Sigmoid colon (tissue), 7 donors: ENCODE measurements around the gene DTNA. TPM values are rescaled to one million over a fixed set of nuclear protein-coding genes. Genes with fewer than 3 reads are reported as not detected.

Source experiments
- DNase-seq: peaks from one replicate; pipeline ENCODE4 v3.0.0-alpha.2; 2019
- H3K27ac ChIP-seq, 4 donors: fragments of 200-600 bp; sonication (generic); one replicate each; pipeline ENCODE4 v1.5.1; 2016 to 2019; ENCODE audit warnings: mild to moderate bottlenecking in 1 of 4
- H3K27me3 ChIP-seq, 3 donors: fragments of 200-600 bp; sonication (generic); one replicate each; pipeline ENCODE4 v1.5.1; 2019; ENCODE audit warnings: mild to moderate bottlenecking in 1 of 3
- H3K36me3 ChIP-seq, 4 donors: fragments of 200-600 bp; sonication (generic); one replicate each; pipeline ENCODE4 v1.5.1; 2016 to 2019
- H3K4me1 ChIP-seq, 4 donors: fragments of 200-600 bp; sonication (generic); one replicate each; pipeline ENCODE4 v1.5.1; 2017 to 2019
- H3K4me3 ChIP-seq, 4 donors: fragments of 200-600 bp; sonication (generic); one replicate each; pipeline ENCODE4 v1.5.1; 2017 to 2019; ENCODE audit warnings: mild to moderate bottlenecking in 2 of 4, moderate library complexity in 1 of 4
- H3K9me3 ChIP-seq, 4 donors: fragments of 200-600 bp in 3 of 4; sonication (generic) in 3 of 4; one replicate each; pipeline versions ENCODE4 v1.5.1 to v1.6.1; 2013 to 2019
- CTCF ChIP-seq, 4 experiments: fragments of 450-650 bp in 3 of 4; fragments of 200-600 bp in 1 of 4; IDR thresholded peaks; one replicate each; pipeline ENCODE4 v1.5.1; 2016 to 2019; ENCODE audit warnings: antibody characterized with exemption in 4 of 4, mild to moderate bottlenecking in 3 of 4, moderate library complexity in 2 of 4
- EP300 ChIP-seq, 4 donors: sonication (generic); formaldehyde crosslinking; IDR thresholded peaks; one replicate each; pipeline ENCODE4 v1.6.1; 2017; ENCODE audit warnings: antibody characterized with exemption in 4 of 4
- POLR2A ChIP-seq, 2 donors: fragments of 450-650 bp; IDR thresholded peaks; one replicate each; pipeline ENCODE4 v1.6.1; 2016; ENCODE audit warnings: antibody characterized with exemption in 2 of 2, mild to moderate bottlenecking in 2 of 2, moderate library complexity in 2 of 2
- POLR2AphosphoS5 ChIP-seq, 4 donors: sonication (generic); formaldehyde crosslinking; IDR thresholded peaks; one replicate each; pipeline ENCODE4 v1.6.1; 2017; ENCODE audit warnings: antibody characterized with exemption in 4 of 4
- WGBS, 2 donors: extraction: QIAGEN DNeasy Blood & Tissue Kit; methylation state at CpG; one replicate each; pipeline ENCODE4 v1.1.7; 2013; 5-methylcytosine and 5-hydroxymethylcytosine counted together
- intact Hi-C: fragments of 100-400 bp; cut with DNase I; formaldehyde crosslinking; loops from one replicate; pipeline ENCODE4 v1.15.1; 2023
- polyA plus RNA-seq, 3 donors: library from polyadenylated mRNA; stranded (reverse); fragments of 200-250 nt; gene quantifications; one replicate each; pipeline ENCODE4 v1.2.3, GENCODE V29; 2013
- total RNA-seq, 4 donors: library from RNA; depleted of rRNA; stranded (reverse); fragments of >200 nt; gene quantifications; one replicate each; pipeline ENCODE4 v1.1.0, GENCODE V29; 2016
- donor health status: healthy with polysubstance abuse.
- donor health status: Bipolar disorder and iron deficiency.
- donor health status: healthy.

DTNA gene
- total and polyA plus RNA-seq, 7 donors, result 1.4 to 140 (median 71.9) TPM

- peaks cover 0 to 9% (median 3%) of the 10 kb centered on the region in 4 donors for H3K36me3 ChIP-seq
- intact Hi-C loops, result no loop called here
- H3K9me3 ChIP-seq, result no peaks in the 10 kb centered on the region
- no peaks in the 10 kb centered on the region for H3K4me1 ChIP-seq
- no peak overlapping the region for H3K4me3 ChIP-seq
- no peaks in the 10 kb centered on the region for H3K27me3 ChIP-seq
- TF ChIP-seq EP300 (IDR thresholded peaks at IDR 0.05) (no peak), POLR2A (IDR thresholded peaks at IDR 0.05) (no peak), POLR2AphosphoS5 (IDR thresholded peaks at IDR 0.05) (no peak), CTCF (IDR thresholded peaks at IDR 0.05) (no peak)
- WGBS, 2 donors, result 91 to 95% methylated on average over 1 of the region's 1 CpG
- no peak overlapping the region for H3K27ac ChIP-seq
- no peak for DNase-seq
Measured at GRCh38 chr18:34844072-34844471, 134.0 kb downstream of the DTNA start.

DNA sequence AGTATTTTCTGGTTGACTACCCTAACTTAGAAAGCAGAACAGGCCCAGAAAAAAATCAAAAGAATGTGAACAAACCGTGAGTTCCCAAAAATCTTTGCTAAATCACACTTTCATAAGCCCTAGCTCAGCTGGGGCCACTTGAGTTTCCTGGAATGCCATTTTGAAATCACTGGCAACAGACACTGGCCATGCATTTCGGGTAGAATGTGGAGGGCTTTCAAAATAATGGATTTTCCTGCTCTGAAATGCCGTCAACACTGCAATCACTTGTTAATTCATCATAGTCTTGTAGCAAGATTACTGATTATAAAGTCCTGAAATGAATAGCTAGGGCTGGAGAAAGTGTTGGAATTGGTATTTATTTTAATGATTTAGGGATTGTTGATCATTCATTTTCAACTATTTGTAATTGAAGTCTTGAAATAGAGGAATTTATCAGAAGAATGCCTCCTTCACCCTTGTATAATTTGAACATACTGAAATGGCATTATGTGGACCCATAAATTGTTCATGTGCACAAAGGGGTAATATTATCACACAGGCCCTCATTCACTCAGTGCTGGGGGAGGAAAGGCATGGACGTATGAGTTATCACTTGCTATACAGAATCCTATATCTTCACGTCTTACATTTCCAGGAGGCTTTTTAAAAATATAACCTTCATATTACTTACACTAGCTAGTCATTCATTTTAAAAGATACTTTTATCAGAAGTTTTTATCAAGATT is 134.8 kb downstream of the DTNA start:
- Histone ChIP-seq H3K36me3 (peaks cover 0 to 9% (median 6%) of the 10 kb centered on the region in 4 donors), H3K9me3 (no peaks in the 10 kb centered on the region), H3K27ac (no peak overlapping the region), H3K27me3 (no peaks in the 10 kb centered on the region), H3K4me1 (no peaks in the 10 kb centered on the region), H3K4me3 (no peak overlapping the region)
- intact Hi-C loops, result no loop called here
- no peak for DNase-seq
- 77 to 92% methylated on average over 5 of the region's 5 CpGs for WGBS, 2 donors
- TF ChIP-seq CTCF (IDR thresholded peaks at IDR 0.05) (no peak), POLR2AphosphoS5 (IDR thresholded peaks at IDR 0.05) (no peak), POLR2A (IDR thresholded peaks at IDR 0.05) (no peak), EP300 (IDR thresholded peaks at IDR 0.05) (no peak)

GRCh38 chr18:34847408-34847807 is 137.3 kb downstream of the DTNA start:
- Histone ChIP-seq H3K36me3 (peaks cover 0 to 21% (median 14%) of the 10 kb centered on the region in 4 donors), H3K4me3 (no peak overlapping the region), H3K9me3 (no peaks in the 10 kb centered on the region), H3K27ac (no peak overlapping the region), H3K4me1 (no peaks in the 10 kb centered on the region), H3K27me3 (no peaks in the 10 kb centered on the region)
- intact Hi-C loops, result no loop called here
- no peak for TF ChIP-seq POLR2AphosphoS5 (IDR thresholded peaks at IDR 0.05)
- TF ChIP-seq POLR2A (IDR thresholded peaks at IDR 0.05), result no peak
- TF ChIP-seq CTCF (IDR thresholded peaks at IDR 0.05), result no peak
- no peak for TF ChIP-seq EP300 (IDR thresholded peaks at IDR 0.05)
- DNase-seq, result no peak

- H3K27me3 ChIP-seq, result no peaks in the 10 kb centered on the region
- intact Hi-C loops, result no loop called here
- no peaks in the 10 kb centered on the region for H3K4me1 ChIP-seq
- DNase-seq, result no peak
- 78 to 79% methylated on average over 5 of the region's 5 CpGs for WGBS, 2 donors
- peaks cover 0 to 25% (median 16%) of the 10 kb centered on the region in 4 donors for H3K36me3 ChIP-seq
- no peak overlapping the region for H3K4me3 ChIP-seq
- TF ChIP-seq POLR2AphosphoS5 (IDR thresholded peaks at IDR 0.05) (no peak), POLR2A (IDR thresholded peaks at IDR 0.05) (no peak), CTCF (IDR thresholded peaks at IDR 0.05) (no peak), EP300 (IDR thresholded peaks at IDR 0.05) (no peak)
- H3K27ac ChIP-seq, result no peak overlapping the region
- H3K9me3 ChIP-seq, result no peaks in the 10 kb centered on the region
Measured at GRCh38 chr18:34848156-34848555, 138.1 kb downstream of the DTNA start.

GRCh38 chr18:34848695-34849094 is 138.6 kb downstream of the DTNA start:
- Histone ChIP-seq H3K27ac (no peak overlapping the region), H3K4me1 (no peaks in the 10 kb centered on the region), H3K4me3 (no peak overlapping the region), H3K27me3 (no peaks in the 10 kb centered on the region), H3K36me3 (peaks cover 0 to 29% (median 16%) of the 10 kb centered on the region in 4 donors), H3K9me3 (no peaks in the 10 kb centered on the region)
- intact Hi-C loops, result no loop called here
- no peak for DNase-seq
- 89 to 93% methylated on average over 3 of the region's 3 CpGs for WGBS, 2 donors
- TF ChIP-seq POLR2AphosphoS5 (IDR thresholded peaks at IDR 0.05) (no peak), POLR2A (IDR thresholded peaks at IDR 0.05) (no peak), CTCF (IDR thresholded peaks at IDR 0.05) (no peak), EP300 (IDR thresholded peaks at IDR 0.05) (no peak)
